Upper lobe of left lung (tissue), 6 donors: ENCODE measurements around the gene CERK. TPM values are rescaled to one million over a fixed set of nuclear protein-coding genes. Genes with fewer than 3 reads are reported as not detected.
A peak's percentile ranks its signal among the peaks of the same experiment; 100 is the strongest.

Experiments used
- ATAC-seq, 2 donors: fragments of 200-7000 bp; cut with Tn5 transposase; one replicate each; pipeline ENCODE4 v1.9.1; 2022; ENCODE audit warnings: mild to moderate bottlenecking in 2 of 2, moderate library complexity in 2 of 2; ENCODE audit not compliant: low FRiP score in 2 of 2
- DNase-seq, 2 donors: peaks; one replicate each; pipeline ENCODE4 v3.0.0-alpha.2; 2019 to 2020
- H3K27ac ChIP-seq, 4 donors: fragments of 200-600 bp; sonication (generic); one replicate each; pipeline ENCODE4 v1.5.1; 2016 to 2019
- H3K27me3 ChIP-seq, 4 donors: fragments of 200-600 bp; sonication (generic); one replicate each; pipeline ENCODE4 v1.5.1; 2017 to 2019
- H3K36me3 ChIP-seq, 4 donors: fragments of 200-600 bp; sonication (generic); one replicate each; pipeline ENCODE4 v1.5.1; 2016 to 2019
- H3K4me1 ChIP-seq, 4 donors: fragments of 200-600 bp; sonication (generic); one replicate each; pipeline ENCODE4 v1.5.1; 2018 to 2019
- H3K4me3 ChIP-seq, 4 donors: fragments of 200-600 bp; sonication (generic); one replicate each; pipeline ENCODE4 v1.5.1; 2017 to 2019; ENCODE audit warnings: mild to moderate bottlenecking in 2 of 4, moderate library complexity in 1 of 4
- H3K9me3 ChIP-seq, 4 donors: fragments of 200-600 bp; sonication (generic); one replicate each; pipeline ENCODE4 v1.5.1; 2018 to 2019
- EP300 ChIP-seq, 4 donors: sonication (generic); formaldehyde crosslinking; IDR thresholded peaks; one replicate each; pipeline ENCODE4 v1.5.1; 2017; ENCODE audit warnings: antibody characterized with exemption in 4 of 4, control low read depth in 2 of 4
- POLR2A ChIP-seq, 4 donors: fragments of 450-650 bp; IDR thresholded peaks; one replicate each; pipeline ENCODE4 v1.5.1; 2016 to 2017; ENCODE audit warnings: antibody characterized with exemption in 4 of 4, mild to moderate bottlenecking in 2 of 4
- POLR2AphosphoS5 ChIP-seq, 2 donors: sonication (generic); formaldehyde crosslinking; IDR thresholded peaks; one replicate each; pipeline ENCODE4 v1.5.1; 2017; ENCODE audit warnings: antibody characterized with exemption in 2 of 2
- whole genome bisulfite sequencing, 2 donors: methylation state at CpG; one replicate each; pipeline ENCODE4 v1.1.5; 2017 to 2018; 5-methylcytosine and 5-hydroxymethylcytosine counted together
- total RNA-seq, 6 donors: library from RNA; depleted of rRNA in 4 of 6; stranded (reverse); fragments of >200 nt in 4 of 6; gene quantifications; one replicate each; pipeline versions ENCODE4 v1.1.0 to v1.2.1, GENCODE V29; 2016 to 2021
- TF ChIP-seq, protein P1 (sequence below), 6 experiments: fragments of 450-650 bp in 4 of 6; fragments of 200-600 bp in 2 of 6; sonication (generic) in 2 of 6; IDR thresholded peaks; one replicate each; pipeline ENCODE4 v1.5.1; 2016 to 2019; ENCODE audit warnings: antibody characterized with exemption in 6 of 6
- donor health status: DM: no; HTN: no; CAD: no; lungs with moderate emphysema.
- donor health status: DM: no; HTN: yes; CAD: no; lungs with severe emphysema.

Gene CERK
- total RNA-seq, 6 donors from 2014 or later, result 26.9 to 55.5 (median 32.7) TPM

DNA sequence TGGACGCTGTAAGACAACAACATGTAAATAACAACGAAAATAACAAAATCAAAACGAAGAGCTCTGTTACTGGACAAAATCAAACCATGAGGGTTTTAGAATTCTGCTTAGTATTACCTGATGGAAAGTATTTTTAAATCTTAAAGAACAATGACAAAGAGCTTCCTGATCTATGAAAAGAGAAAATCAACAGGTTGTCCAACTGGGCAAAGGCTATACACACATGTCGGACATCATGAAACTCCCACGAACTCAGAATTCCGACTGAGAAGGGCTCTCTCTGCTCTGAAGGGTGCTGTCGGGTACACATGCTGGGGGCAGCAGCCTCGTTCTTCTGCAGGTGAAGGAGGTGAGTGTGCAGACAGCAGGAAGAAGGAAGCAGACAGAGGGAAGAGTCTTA, 25.8 kb downstream of the CERK start:
- ATAC-seq (no peak), DNase-seq (no peak)
- Histone ChIP-seq H3K4me1 (peaks cover 4 to 12% (median 11%) of the 10 kb centered on the region in 4 donors), H3K9me3 (no peaks in the 10 kb centered on the region), H3K27ac (no peak overlapping the region), H3K4me3 (no peak overlapping the region), H3K27me3 (no peaks in the 10 kb centered on the region), H3K36me3 (peaks cover 28 to 79% (median 53%) of the 10 kb centered on the region in 4 donors)
- TF ChIP-seq, protein P1, sequence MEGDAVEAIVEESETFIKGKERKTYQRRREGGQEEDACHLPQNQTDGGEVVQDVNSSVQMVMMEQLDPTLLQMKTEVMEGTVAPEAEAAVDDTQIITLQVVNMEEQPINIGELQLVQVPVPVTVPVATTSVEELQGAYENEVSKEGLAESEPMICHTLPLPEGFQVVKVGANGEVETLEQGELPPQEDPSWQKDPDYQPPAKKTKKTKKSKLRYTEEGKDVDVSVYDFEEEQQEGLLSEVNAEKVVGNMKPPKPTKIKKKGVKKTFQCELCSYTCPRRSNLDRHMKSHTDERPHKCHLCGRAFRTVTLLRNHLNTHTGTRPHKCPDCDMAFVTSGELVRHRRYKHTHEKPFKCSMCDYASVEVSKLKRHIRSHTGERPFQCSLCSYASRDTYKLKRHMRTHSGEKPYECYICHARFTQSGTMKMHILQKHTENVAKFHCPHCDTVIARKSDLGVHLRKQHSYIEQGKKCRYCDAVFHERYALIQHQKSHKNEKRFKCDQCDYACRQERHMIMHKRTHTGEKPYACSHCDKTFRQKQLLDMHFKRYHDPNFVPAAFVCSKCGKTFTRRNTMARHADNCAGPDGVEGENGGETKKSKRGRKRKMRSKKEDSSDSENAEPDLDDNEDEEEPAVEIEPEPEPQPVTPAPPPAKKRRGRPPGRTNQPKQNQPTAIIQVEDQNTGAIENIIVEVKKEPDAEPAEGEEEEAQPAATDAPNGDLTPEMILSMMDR (IDR thresholded peaks at IDR 0.05), result no peak
- TF ChIP-seq EP300 (IDR thresholded peaks at IDR 0.05), result no peak
- no peak for TF ChIP-seq POLR2AphosphoS5 (IDR thresholded peaks at IDR 0.05)
- TF ChIP-seq POLR2A (IDR thresholded peaks at IDR 0.05), result no peak
- WGBS, 2 donors, result 92% methylated on average over 8 of the region's 8 CpGs

DNA sequence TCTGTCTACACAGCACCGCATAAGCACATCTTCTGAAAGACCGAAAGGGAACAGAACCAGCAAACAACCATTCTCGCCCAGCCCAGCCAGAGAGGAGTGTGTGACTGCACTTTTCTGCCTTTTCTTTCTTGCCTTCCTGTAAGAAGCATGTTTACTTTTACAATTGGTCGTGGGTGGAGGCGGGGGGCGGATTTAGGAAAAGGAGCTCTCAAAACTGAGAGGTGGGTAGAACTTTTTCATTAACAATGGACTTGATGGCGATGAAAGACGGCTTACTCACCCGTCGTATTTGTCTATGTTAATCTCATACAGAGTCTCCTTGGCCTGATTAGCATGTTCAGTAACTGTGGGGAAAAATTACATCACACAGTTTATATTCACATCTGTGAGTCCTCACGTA, 27.2 kb downstream of the CERK start:
- H3K27me3 ChIP-seq, result no peaks in the 10 kb centered on the region
- H3K4me1 ChIP-seq, result peaks cover 4 to 12% (median 11%) of the 10 kb centered on the region in 4 donors
- no peak for TF ChIP-seq POLR2A (IDR thresholded peaks at IDR 0.05)
- TF ChIP-seq POLR2AphosphoS5 (IDR thresholded peaks at IDR 0.05), result no peak
- TF ChIP-seq EP300 (IDR thresholded peaks at IDR 0.05), result no peak
- TF ChIP-seq, protein P1 (IDR thresholded peaks at IDR 0.05), result no peak
- ATAC-seq (no peak), DNase-seq (no peak)
- H3K4me3 ChIP-seq, result no peak overlapping the region
- 88 to 90% methylated on average over 11 of the region's 11 CpGs for WGBS, 2 donors
- no peak overlapping the region for H3K27ac ChIP-seq
- H3K36me3 ChIP-seq, result peaks cover 33 to 84% (median 61%) of the 10 kb centered on the region in 4 donors
- H3K9me3 ChIP-seq, result no peaks in the 10 kb centered on the region

DNA sequence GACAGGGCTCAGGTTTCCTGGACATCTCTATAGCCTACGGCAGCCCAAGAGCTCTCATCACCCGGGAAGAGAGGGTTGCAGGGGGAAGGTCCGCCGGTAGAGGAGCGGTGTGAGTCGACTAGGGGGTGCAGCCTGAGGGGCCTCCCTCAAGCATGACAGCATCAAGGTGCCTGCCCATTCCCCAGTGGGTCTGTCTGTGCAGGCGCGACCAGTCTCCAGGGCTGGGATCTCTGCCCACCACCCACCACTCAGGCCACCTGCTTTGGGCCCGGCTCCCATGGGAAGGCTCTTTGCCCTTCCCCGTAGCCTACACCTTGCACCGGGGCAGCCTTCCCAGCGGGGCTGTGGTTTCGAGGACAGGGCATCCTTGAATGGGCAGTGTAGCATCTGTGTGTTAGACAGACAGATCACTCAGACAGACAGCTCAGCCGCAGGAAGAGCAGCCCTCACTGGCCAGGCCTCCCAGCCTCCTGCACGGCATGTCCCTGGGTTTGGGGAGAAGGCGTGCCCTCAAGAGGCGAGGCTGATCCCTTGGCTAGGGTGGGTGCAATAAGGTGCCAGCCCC, 29.2 kb downstream of the CERK start:
- DNase-seq (no peak), ATAC-seq (no peak)
- H3K4me3 ChIP-seq, result no peak overlapping the region
- no peaks in the 10 kb centered on the region for H3K9me3 ChIP-seq
- 95% methylated on average over 11 to 16 of the region's 17 CpGs for WGBS, 2 donors
- no peak for TF ChIP-seq POLR2A (IDR thresholded peaks at IDR 0.05)
- TF ChIP-seq POLR2AphosphoS5 (IDR thresholded peaks at IDR 0.05), result no peak
- TF ChIP-seq EP300 (IDR thresholded peaks at IDR 0.05), result no peak
- TF ChIP-seq, protein P1 (IDR thresholded peaks at IDR 0.05), result no peak
- peaks cover 0 to 5% (median 2%) of the 10 kb centered on the region in 4 donors for H3K4me1 ChIP-seq
- no peaks in the 10 kb centered on the region for H3K27me3 ChIP-seq
- no peak overlapping the region for H3K27ac ChIP-seq
- peaks cover 34 to 88% (median 73%) of the 10 kb centered on the region in 4 donors for H3K36me3 ChIP-seq

DNA sequence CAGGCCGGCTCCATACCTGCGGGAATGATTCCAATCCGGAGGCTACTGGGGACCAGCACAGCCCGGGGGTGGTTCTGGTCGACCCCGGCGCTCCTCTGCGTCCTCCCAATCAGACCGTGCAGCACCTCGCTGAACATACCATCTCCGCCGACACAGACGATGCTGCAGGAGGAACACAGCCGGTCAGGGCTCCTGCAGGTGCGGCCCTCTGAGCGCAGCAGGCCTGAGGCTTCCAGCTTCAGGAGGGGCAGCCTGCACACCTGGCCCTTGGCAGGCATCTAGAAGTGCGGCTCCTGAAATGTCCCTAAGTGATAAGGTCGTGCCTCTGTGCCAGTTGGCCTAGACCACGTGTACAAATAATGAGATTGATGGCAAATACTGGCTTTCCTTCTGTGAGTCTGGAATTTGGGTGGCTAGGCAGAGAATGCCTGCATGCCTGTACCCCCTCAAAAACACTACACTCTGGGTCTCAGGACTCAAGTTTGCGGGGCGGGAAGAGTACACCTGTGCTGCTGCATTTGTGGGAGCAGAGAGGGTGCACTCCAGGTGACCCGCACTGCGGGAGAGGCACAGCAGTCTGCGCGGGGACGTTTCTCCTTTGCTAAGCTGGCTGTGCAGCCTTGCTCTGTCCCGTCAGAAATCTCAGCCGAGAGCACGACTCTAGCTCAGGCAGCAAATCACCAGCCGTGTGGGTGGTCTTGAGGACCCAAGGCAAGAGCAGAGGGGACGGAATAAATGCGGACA, 30.1 kb downstream of the CERK start:
- peak in 1 of 2 donors; percentile 59 for DNase-seq
- no peaks in the 10 kb centered on the region for H3K27me3 ChIP-seq
- 94 to 95% methylated on average over 29 to 32 of the region's 32 CpGs for WGBS, 2 donors
- ATAC-seq, result no peak
- no peak overlapping the region for H3K27ac ChIP-seq
- no peak overlapping the region for H3K4me3 ChIP-seq
- peaks cover 0 to 5% (median 0%) of the 10 kb centered on the region in 4 donors for H3K4me1 ChIP-seq
- H3K9me3 ChIP-seq, result no peaks in the 10 kb centered on the region
- H3K36me3 ChIP-seq, result peaks cover 36 to 92% (median 82%) of the 10 kb centered on the region in 4 donors
- TF ChIP-seq EP300 (IDR thresholded peaks at IDR 0.05) (no peak), POLR2A (IDR thresholded peaks at IDR 0.05) (no peak), POLR2AphosphoS5 (IDR thresholded peaks at IDR 0.05) (no peak)
- TF ChIP-seq, protein P1 (IDR thresholded peaks at IDR 0.05), result no peak
